ENCODE data around the gene PPARG. TPM values are rescaled to one million over a fixed set of nuclear protein-coding genes. Genes with fewer than 3 reads are reported as not detected.
A peak's percentile ranks its signal among the peaks of the same experiment; 100 is the strongest.

Gene PPARG
- total RNA-seq, 2 donors from 2014 or later, result 1.4 to 1.9 TPM

- no peaks in the 10 kb centered on the region for H3K9me3 Mint-ChIP-seq
- DNase-seq (no peak), ATAC-seq (replicated peaks in 1 of 2) (no peak)
- H3K27me3 Mint-ChIP-seq (ENCODE audit: low read depth), result peaks cover 43% of the 10 kb centered on the region
- H3K4me3 Mint-ChIP-seq, result no peak overlapping the region
- H3K4me1 Mint-ChIP-seq (ENCODE audit: low read depth), result peaks cover 9% of the 10 kb centered on the region
- no peak overlapping the region for H3K27ac Mint-ChIP-seq
- H3K36me3 Mint-ChIP-seq (ENCODE audit: insufficient read depth in 2 of 2), result no peaks in the 10 kb centered on the region
Observed at GRCh38 chr3:12325586-12326515, 37.0 kb downstream of the PPARG start.

- Mint-ChIP-seq H3K9me3 (no peaks in the 10 kb centered on the region), H3K4me1 (ENCODE audit: low read depth) (peaks cover 9% of the 10 kb centered on the region), H3K27ac (no peak overlapping the region), H3K36me3 (ENCODE audit: insufficient read depth in 2 of 2) (no peaks in the 10 kb centered on the region), H3K4me3 (no peak overlapping the region), H3K27me3 (ENCODE audit: low read depth) (peaks cover 43% of the 10 kb centered on the region)
- DNase-seq (no peak), ATAC-seq (replicated peaks in 1 of 2) (no peak)
Observed at GRCh38 chr3:12327021-12327420, 38.2 kb downstream of the PPARG start.

GRCh38 chr3:12328132-12328836, 39.4 kb downstream of the PPARG start:
- Mint-ChIP-seq H3K4me3 (no peak overlapping the region), H3K4me1 (ENCODE audit: low read depth) (peaks cover 9% of the 10 kb centered on the region), H3K9me3 (no peaks in the 10 kb centered on the region), H3K27ac (peak overlapping the region; percentile 1), H3K36me3 (ENCODE audit: insufficient read depth in 2 of 2) (no peaks in the 10 kb centered on the region), H3K27me3 (ENCODE audit: low read depth) (peaks cover 31% of the 10 kb centered on the region)
- DNase-seq, result no peak
- ATAC-seq (replicated peaks in 1 of 2), result no peak

GRCh38 chr3:12328837-12329462, 40.1 kb downstream of the PPARG start:
- peaks cover 9% of the 10 kb centered on the region for H3K4me1 Mint-ChIP-seq (ENCODE audit: low read depth)
- H3K27me3 Mint-ChIP-seq (ENCODE audit: low read depth), result peaks cover 24% of the 10 kb centered on the region
- H3K36me3 Mint-ChIP-seq (ENCODE audit: insufficient read depth in 2 of 2), result no peaks in the 10 kb centered on the region
- no peak for ATAC-seq (replicated peaks in 1 of 2)
- no peak overlapping the region for H3K4me3 Mint-ChIP-seq
- DNase-seq, result no peak
- no peaks in the 10 kb centered on the region for H3K9me3 Mint-ChIP-seq
- H3K27ac Mint-ChIP-seq, result no peak overlapping the region

- Mint-ChIP-seq H3K36me3 (ENCODE audit: insufficient read depth in 2 of 2) (no peaks in the 10 kb centered on the region), H3K9me3 (no peaks in the 10 kb centered on the region), H3K27me3 (ENCODE audit: low read depth) (no peaks in the 10 kb centered on the region), H3K4me1 (ENCODE audit: low read depth) (peaks cover 18% of the 10 kb centered on the region), H3K27ac (no peak overlapping the region), H3K4me3 (no peak overlapping the region)
- ATAC-seq (replicated peaks in 1 of 2), result no peak
- DNase-seq, result no peak
Observed at GRCh38 chr3:12334786-12335185, 45.9 kb downstream of the PPARG start.

- no peaks in the 10 kb centered on the region for H3K27me3 Mint-ChIP-seq (ENCODE audit: low read depth)
- H3K36me3 Mint-ChIP-seq (ENCODE audit: insufficient read depth in 2 of 2), result no peaks in the 10 kb centered on the region
- H3K4me1 Mint-ChIP-seq (ENCODE audit: low read depth), result peaks cover 18% of the 10 kb centered on the region
- H3K27ac Mint-ChIP-seq, result no peak overlapping the region
- peak overlapping the region in 1 of 2 donors; percentile 33 for H3K4me3 Mint-ChIP-seq
- H3K9me3 Mint-ChIP-seq, result no peaks in the 10 kb centered on the region
- ATAC-seq (replicated peaks in 1 of 2) (no peak), DNase-seq (no peak)
Observed at GRCh38 chr3:12335421-12335820, 46.6 kb downstream of the PPARG start.

GRCh38 chr3:12336099-12336498, 47.2 kb downstream of the PPARG start:
- DNase-seq, result no peak
- Mint-ChIP-seq H3K36me3 (ENCODE audit: insufficient read depth in 2 of 2) (no peaks in the 10 kb centered on the region), H3K4me1 (ENCODE audit: low read depth) (peaks cover 18% of the 10 kb centered on the region), H3K9me3 (no peaks in the 10 kb centered on the region), H3K27ac (no peak overlapping the region), H3K27me3 (ENCODE audit: low read depth) (peaks cover 3% of the 10 kb centered on the region), H3K4me3 (peak overlapping the region in 1 of 2 donors; percentile 62)
- no peak for ATAC-seq (replicated peaks in 1 of 2)

- Mint-ChIP-seq H3K9me3 (no peaks in the 10 kb centered on the region), H3K36me3 (ENCODE audit: insufficient read depth in 2 of 2) (no peaks in the 10 kb centered on the region), H3K27ac (peak overlapping the region; percentile 1), H3K27me3 (ENCODE audit: low read depth) (peaks cover 24% of the 10 kb centered on the region), H3K4me1 (ENCODE audit: low read depth) (peaks cover 18% of the 10 kb centered on the region), H3K4me3 (no peak overlapping the region)
- no peak for ATAC-seq (replicated peaks in 1 of 2)
- no peak for DNase-seq
Observed at GRCh38 chr3:12338595-12339546, 50.0 kb downstream of the PPARG start.

GRCh38 chr3:12339701-12340480, 51.0 kb downstream of the PPARG start:
- peaks cover 18% of the 10 kb centered on the region for H3K4me1 Mint-ChIP-seq (ENCODE audit: low read depth)
- no peak overlapping the region for H3K4me3 Mint-ChIP-seq
- peaks cover 24% of the 10 kb centered on the region for H3K27me3 Mint-ChIP-seq (ENCODE audit: low read depth)
- DNase-seq (no peak), ATAC-seq (replicated peaks in 1 of 2) (no peak)
- H3K36me3 Mint-ChIP-seq (ENCODE audit: insufficient read depth in 2 of 2), result no peaks in the 10 kb centered on the region
- no peaks in the 10 kb centered on the region for H3K9me3 Mint-ChIP-seq
- H3K27ac Mint-ChIP-seq, result no peak overlapping the region

GRCh38 chr3:12340506-12340905, 51.6 kb downstream of the PPARG start:
- H3K36me3 Mint-ChIP-seq (ENCODE audit: insufficient read depth in 2 of 2), result no peaks in the 10 kb centered on the region
- H3K4me3 Mint-ChIP-seq, result no peak overlapping the region
- H3K27ac Mint-ChIP-seq, result no peak overlapping the region
- no peak for DNase-seq
- peaks cover 21% of the 10 kb centered on the region for H3K4me1 Mint-ChIP-seq (ENCODE audit: low read depth)
- no peak for ATAC-seq (replicated peaks in 1 of 2)
- H3K27me3 Mint-ChIP-seq (ENCODE audit: low read depth), result peaks cover 24% of the 10 kb centered on the region
- H3K9me3 Mint-ChIP-seq, result no peaks in the 10 kb centered on the region

GRCh38 chr3:12342151-12342550, 53.3 kb downstream of the PPARG start:
- H3K27ac Mint-ChIP-seq, result no peak overlapping the region
- DNase-seq (no peak), ATAC-seq (replicated peaks in 1 of 2) (no peak)
- H3K9me3 Mint-ChIP-seq, result no peaks in the 10 kb centered on the region
- H3K27me3 Mint-ChIP-seq (ENCODE audit: low read depth), result peaks cover 25% of the 10 kb centered on the region
- H3K4me1 Mint-ChIP-seq (ENCODE audit: low read depth), result peaks cover 13% of the 10 kb centered on the region
- no peaks in the 10 kb centered on the region for H3K36me3 Mint-ChIP-seq (ENCODE audit: insufficient read depth in 2 of 2)
- no peak overlapping the region for H3K4me3 Mint-ChIP-seq

GRCh38 chr3:12343047-12343501, 54.2 kb downstream of the PPARG start:
- Mint-ChIP-seq H3K36me3 (ENCODE audit: insufficient read depth in 2 of 2) (no peaks in the 10 kb centered on the region), H3K4me3 (no peak overlapping the region), H3K27me3 (ENCODE audit: low read depth) (peaks cover 31% of the 10 kb centered on the region), H3K4me1 (ENCODE audit: low read depth) (peaks cover 12% of the 10 kb centered on the region), H3K27ac (no peak overlapping the region), H3K9me3 (no peaks in the 10 kb centered on the region)
- ATAC-seq (replicated peaks in 1 of 2), result no peak
- no peak for DNase-seq
